Right lobe of liver (tissue), 6 donors: Measurements from ENCODE around the gene HID1. TPM values are rescaled to one million over a fixed set of nuclear protein-coding genes. Genes with fewer than 3 reads are reported as not detected.
A peak's percentile ranks its signal among the peaks of the same experiment; 100 is the strongest.
"Not testable (repeated sequence)": the region's sequence is repeated elsewhere in the genome, so short reads cannot be mapped to it uniquely, and the experiment has no call there.

Experiments
- ATAC-seq, 4 donors: fragments of 200-7000 bp; cut with Tn5 transposase; one replicate each; pipeline ENCODE4 v1.9.1; 2020; ENCODE audit warnings: mild to moderate bottlenecking in 4 of 4, moderate library complexity in 4 of 4
- DNase-seq, 3 donors: peaks; one replicate each; pipeline ENCODE4 v3.0.0-alpha.2; 2020
- H3K27ac ChIP-seq, 3 donors: fragments of 200-600 bp; one replicate each; pipeline ENCODE4 v1.8.0; 2022
- H3K27me3 ChIP-seq, 2 donors: fragments of 200-600 bp; one replicate each; pipeline ENCODE4 v1.8.0; 2022
- H3K36me3 ChIP-seq, 4 donors: fragments of 200-600 bp; sonication (generic) in 1 of 4; one replicate each; pipeline versions ENCODE4 v1.5.1 to v1.8.0; 2017 to 2022; ENCODE audit warnings: control low read depth in 1 of 4
- H3K4me1 ChIP-seq, 4 donors: fragments of 200-600 bp; sonication (generic) in 1 of 4; one replicate each; pipeline versions ENCODE4 v1.5.1 to v1.8.0; 2017 to 2022; ENCODE audit warnings: control low read depth in 1 of 4
- H3K4me3 ChIP-seq, 3 donors: fragments of 200-600 bp; one replicate each; pipeline ENCODE4 v1.8.0; 2022
- H3K9me3 ChIP-seq, 4 donors: fragments of 200-600 bp; sonication (generic) in 1 of 4; one replicate each; pipeline versions ENCODE4 v1.5.1 to v1.8.0; 2017 to 2022; ENCODE audit warnings: control low read depth in 1 of 4
- CTCF ChIP-seq, 4 donors: fragments of 200-600 bp in 3 of 4; fragments of 450-650 bp in 1 of 4; IDR thresholded peaks; one replicate each; pipeline versions ENCODE4 v1.5.1 to v1.8.0; 2016 to 2022; ENCODE audit warnings: antibody characterized with exemption in 4 of 4, mild to moderate bottlenecking in 2 of 4
- POLR2A ChIP-seq: fragments of 450-650 bp; IDR thresholded peaks from one replicate; pipeline ENCODE4 v1.6.1; 2017; ENCODE audit warnings: antibody characterized with exemption, mild to moderate bottlenecking
- WGBS: methylation state at CpG from one replicate; pipeline ENCODE4 v1.1.6; 2018; ENCODE audit warnings: low coverage, low lambda C conversion rate; ENCODE audit not compliant: insufficient coverage; ENCODE audit errors: missing lambda C conversion rate; 5-methylcytosine and 5-hydroxymethylcytosine counted together
- intact Hi-C, 2 donors: fragments of 100-400 bp; cut with DNase I; formaldehyde crosslinking; loops; one replicate each; pipeline versions ENCODE4 v1.11.2 to v1.14.1; 2022
- total RNA-seq, 6 experiments: library from RNA; depleted of rRNA in 2 of 6; stranded (reverse); fragments of >200 nt in 2 of 6; fragmentation: NEBNext Ultra II Directional in 3 of 6; extraction: Animal tissue kit (Norgen Biotek cat#: 25700) in 3 of 6; gene quantifications; one replicate each; pipeline versions ENCODE4 v1.1.0 to v1.2.4, GENCODE V29; 2016 to 2023
- donor health status: DM: no; HTN: yes; CAD: no.
- donor health status: DM: no; HTN: no; CAD: no.
- donor health status: DM: no; HTN: no; CAD: no.
- donor health status: DM: no; HTN: yes; CAD: no.
- donor health status: DM: no; HTN: yes; CAD: no.

Gene HID1
- total RNA-seq, 6 experiments from 2014 or later: 3.5 to 6.6 (median 4.5) TPM

- DNase-seq (peak in 1 of 3 donors; percentile 19), ATAC-seq (no peak)
- intact Hi-C loops: no loop called here
- no peak overlapping the region for H3K4me3 ChIP-seq
- H3K27me3 ChIP-seq: no peaks in the 10 kb centered on the region
- WGBS: 80% methylated on average over 5 of the region's 8 CpGs
- peaks cover 0 to 13% (median 4%) of the 10 kb centered on the region in 4 donors for H3K4me1 ChIP-seq
- H3K36me3 ChIP-seq: no peaks in the 10 kb centered on the region
- no peaks in the 10 kb centered on the region for H3K9me3 ChIP-seq
- TF ChIP-seq POLR2A (no peak), CTCF (IDR thresholded peaks at IDR 0.05) (no peak)
- no peak overlapping the region for H3K27ac ChIP-seq
Measured at GRCh38 chr17:75010683-75011400, 38.3 kb upstream of the HID1 start.

GRCh38 chr17:75009139-75009724, 36.7 kb upstream of the HID1 start:
- ATAC-seq: no peak
- intact Hi-C loops: loop anchor here in 1 of 2 donors (5.0 kb wide), 1 partner anchor 33 kb away; no protein-coding TSS in a partner anchor
- Histone ChIP-seq H3K27ac (no peak overlapping the region), H3K9me3 (no peaks in the 10 kb centered on the region), H3K4me3 (no peak overlapping the region), H3K36me3 (no peaks in the 10 kb centered on the region), H3K27me3 (no peaks in the 10 kb centered on the region), H3K4me1 (peaks cover 0 to 13% (median 4%) of the 10 kb centered on the region in 4 donors)
- DNase-seq: no peak
- no peak for TF ChIP-seq CTCF (IDR thresholded peaks at IDR 0.05)
- TF ChIP-seq POLR2A: no peak
- WGBS: 60% methylated on average over 2 of the region's 2 CpGs

- H3K36me3 ChIP-seq: no peaks in the 10 kb centered on the region
- DNase-seq (no peak), ATAC-seq (no peak)
- H3K4me3 ChIP-seq: no peak overlapping the region
- H3K27ac ChIP-seq: no peak overlapping the region
- TF ChIP-seq POLR2A (no peak), CTCF (IDR thresholded peaks at IDR 0.05) (no peak)
- 38% methylated on average over 1 of the region's 6 CpGs for WGBS
- no peaks in the 10 kb centered on the region for H3K27me3 ChIP-seq
- intact Hi-C loops: loop anchor here in 1 of 2 donors (5.0 kb wide), 1 partner anchor 34 kb away; no protein-coding TSS in a partner anchor
- H3K9me3 ChIP-seq: no peaks in the 10 kb centered on the region
- H3K4me1 ChIP-seq: peaks cover 0 to 6% (median 2%) of the 10 kb centered on the region in 4 donors
Measured at GRCh38 chr17:75008373-75008772, 35.8 kb upstream of the HID1 start.

GRCh38 chr17:75006653-75007052, 34.1 kb upstream of the HID1 start:
- Histone ChIP-seq H3K27ac (no peak overlapping the region), H3K27me3 (no peaks in the 10 kb centered on the region), H3K4me3 (no peak overlapping the region), H3K9me3 (no peaks in the 10 kb centered on the region), H3K4me1 (peaks cover 0 to 2% (median 0%) of the 10 kb centered on the region in 4 donors), H3K36me3 (peaks cover 0 to 4% (median 0%) of the 10 kb centered on the region in 4 donors)
- intact Hi-C loops: loop anchor here in 1 of 2 donors (5.0 kb wide), 1 partner anchor 36 kb away; no protein-coding TSS in a partner anchor
- ATAC-seq: peak in 3 of 4 donors; percentile 25 to 72 (median 46)
- peak in 2 of 4 donors; percentile 8 to 11 for TF ChIP-seq CTCF (IDR thresholded peaks at IDR 0.05)
- no peak for TF ChIP-seq POLR2A
- no peak for DNase-seq
- 56% methylated on average over 5 of the region's 5 CpGs for WGBS

GRCh38 chr17:75006084-75006483, 33.5 kb upstream of the HID1 start:
- H3K9me3 ChIP-seq, H3K4me1 ChIP-seq, H3K36me3 ChIP-seq, DNase-seq, ATAC-seq, H3K4me3 ChIP-seq, H3K27ac ChIP-seq, H3K27me3 ChIP-seq: not testable (repeated sequence)
- WGBS: 79% methylated on average over 6 of the region's 6 CpGs
- intact Hi-C loops: loop anchor here in 1 of 2 donors (5.0 kb wide), 1 partner anchor 36 kb away; no protein-coding TSS in a partner anchor
